HAP-1 (cell line): ENCODE measurements around the gene SVIL.

Experiments
- DNase-seq, 2 experiments: peaks; one replicate each; pipeline ENCODE4 v3.0.0-alpha.2; 2016 to 2020; ENCODE audit warnings: low spot score in 2 of 2
- H3K27me3 ChIP-seq: fragments of 250-450 bp; sonication (Bioruptor Pico); 2 replicates; pipeline ENCODE4 v1.5.1; 2020; ENCODE audit warnings: low read depth, mild to moderate bottlenecking, moderate library complexity
- H3K36me3 ChIP-seq: fragments of 250-450 bp; sonication (Bioruptor Pico); replicated peaks from 2 replicates; pipeline ENCODE4 v1.5.1; 2020; ENCODE audit warnings: mild to moderate bottlenecking
- H3K4me1 ChIP-seq: fragments of 250-450 bp; sonication (Bioruptor Pico); 2 replicates; pipeline ENCODE4 v1.5.1; 2020; ENCODE audit warnings: mild to moderate bottlenecking
- H3K4me3 ChIP-seq: fragments of 250-450 bp; sonication (Bioruptor Pico); 2 replicates; pipeline ENCODE4 v1.5.1; 2020; ENCODE audit warnings: mild to moderate bottlenecking, moderate library complexity
- H3K9me3 ChIP-seq: fragments of 250-450 bp; sonication (Bioruptor Pico); 2 replicates; pipeline ENCODE4 v1.5.1; 2020; ENCODE audit warnings: mild to moderate bottlenecking, moderate library complexity
- in situ Hi-C: fragments of 300-500 bp; cut with MboI; formaldehyde crosslinking; loops from 3 replicates; pipeline ENCODE4 v1.14.3; 2020; ENCODE audit warnings: low sequenced_read_pairs, inconsistent platforms, mixed read lengths

SVIL gene

DNA sequence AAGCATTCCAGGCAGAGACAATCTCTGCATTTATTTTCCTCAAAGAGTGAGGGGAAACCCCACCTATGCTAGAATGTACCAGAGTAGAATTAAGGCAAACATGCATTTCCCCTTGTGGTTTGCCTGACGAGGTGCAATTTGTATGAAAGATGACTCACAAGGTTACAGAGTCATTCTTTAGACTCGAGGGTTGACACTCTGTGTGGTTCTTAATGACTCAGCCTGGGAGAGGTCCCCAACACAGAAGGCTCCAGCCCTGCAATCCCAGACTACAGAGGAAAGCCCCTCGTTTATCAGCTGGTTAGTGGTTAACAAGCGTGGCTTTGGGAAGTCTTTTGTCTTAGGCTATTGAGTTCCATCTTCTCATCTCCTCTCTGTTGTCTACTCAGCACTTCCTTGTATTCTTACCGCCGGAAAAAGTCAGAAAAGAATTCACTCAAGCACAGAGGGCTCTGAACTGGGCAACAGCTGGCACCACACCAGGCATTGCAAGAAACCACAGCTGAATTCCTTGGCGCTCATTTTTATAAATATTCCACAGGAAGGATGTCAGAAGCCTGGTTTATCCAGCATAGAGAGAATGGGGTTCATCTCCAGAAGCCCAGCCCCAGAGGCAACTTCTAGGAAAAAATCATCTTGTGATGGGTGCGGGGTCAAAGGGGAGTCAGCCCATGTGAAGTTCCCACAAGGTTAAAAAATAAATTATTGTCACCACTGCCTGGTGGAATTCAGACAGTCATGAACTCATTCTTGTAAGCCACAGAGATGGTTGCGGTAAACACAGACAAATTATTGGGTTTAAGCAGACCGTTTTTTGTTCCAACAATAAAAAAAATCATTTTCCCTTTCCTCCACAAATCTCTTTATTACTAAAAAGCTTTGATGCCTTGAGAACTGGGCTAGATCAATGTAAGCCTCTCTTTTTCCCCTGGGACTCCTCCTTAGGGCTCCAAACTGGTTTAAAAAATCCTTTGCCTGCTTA is 24.5 kb upstream of the SVIL start:
- H3K27me3 ChIP-seq: no peaks in the 10 kb centered on the region
- in situ Hi-C loops: no loop called here
- H3K4me1 ChIP-seq: peaks cover 7% of the 10 kb centered on the region
- no peaks in the 10 kb centered on the region for H3K9me3 ChIP-seq
- DNase-seq: peak in 1 of 2 experiments; percentile 10
- 0 out of 2 replicates have a peak, but pooled peaks cover 6% of the 10 kb centered on the region for H3K36me3 ChIP-seq
- H3K4me3 ChIP-seq: no peak overlapping the region

DNA sequence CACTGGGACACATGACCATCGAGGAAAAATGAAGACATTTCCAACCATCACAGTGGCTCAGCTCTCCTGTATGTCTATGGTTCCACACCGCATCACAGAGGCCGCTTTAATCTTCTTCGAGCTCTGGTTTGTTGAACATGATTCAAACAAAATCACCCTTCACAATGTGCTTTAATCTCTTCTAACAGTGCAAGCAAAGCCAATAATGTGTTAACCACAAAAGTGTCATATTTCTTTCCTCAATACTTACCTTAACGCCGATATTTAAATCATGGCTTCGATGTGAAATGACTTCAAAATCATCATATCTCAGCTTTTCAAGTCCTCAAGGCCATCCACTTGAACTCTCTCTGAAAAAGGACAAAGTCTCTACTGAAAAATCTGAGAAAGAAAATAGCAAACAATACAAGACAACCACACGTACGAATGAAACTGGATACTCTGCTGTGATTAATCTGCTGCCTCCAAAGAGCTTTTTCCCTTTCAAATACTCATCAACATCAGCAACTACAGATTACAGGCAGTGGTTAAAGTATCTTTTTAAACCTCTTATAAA is 23.0 kb upstream of the SVIL start:
- no peaks in the 10 kb centered on the region for H3K9me3 ChIP-seq
- peak; percentile 30 to 49 for DNase-seq
- in situ Hi-C loops: no loop called here

DNA sequence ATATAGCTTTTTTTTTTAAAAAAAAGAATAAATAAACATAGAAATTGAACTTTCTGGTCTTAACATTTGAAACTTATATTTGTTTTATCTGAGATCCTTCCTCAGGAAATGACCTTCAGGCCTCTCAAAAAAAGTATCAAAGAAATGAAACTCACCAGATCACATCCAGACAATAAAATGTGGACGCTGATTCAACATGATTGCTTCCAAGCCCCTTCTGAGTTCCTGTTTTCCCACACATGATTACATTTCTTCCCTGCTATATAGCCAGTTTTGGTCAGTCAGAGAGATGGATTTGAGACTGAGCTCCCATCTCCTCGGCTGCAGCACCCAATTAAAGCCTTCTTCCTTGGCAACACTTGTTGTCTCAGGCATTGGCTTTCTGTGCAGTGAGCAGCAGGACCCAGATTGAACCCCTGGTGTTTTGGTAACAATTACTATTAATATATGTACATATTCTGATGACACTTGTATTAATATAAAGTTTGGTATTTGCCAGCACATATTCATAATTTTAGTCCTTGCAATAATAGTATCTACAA is 21.8 kb upstream of the SVIL start:
- Histone ChIP-seq H3K4me3 (no peak overlapping the region), H3K27me3 (no peaks in the 10 kb centered on the region), H3K9me3 (no peaks in the 10 kb centered on the region), H3K36me3 (0 out of 2 replicates have a peak, but pooled peaks cover 6% of the 10 kb centered on the region), H3K4me1 (peaks cover 7% of the 10 kb centered on the region)
- in situ Hi-C loops: no loop called here
- DNase-seq: no peak

More for the DNA sequence above, 23.0 kb upstream of the SVIL start:
- Histone ChIP-seq H3K4me3 (no peak overlapping the region), H3K4me1 (peaks cover 7% of the 10 kb centered on the region), H3K27me3 (no peaks in the 10 kb centered on the region), H3K36me3 (0 out of 2 replicates have a peak, but pooled peaks cover 6% of the 10 kb centered on the region)

DNA sequence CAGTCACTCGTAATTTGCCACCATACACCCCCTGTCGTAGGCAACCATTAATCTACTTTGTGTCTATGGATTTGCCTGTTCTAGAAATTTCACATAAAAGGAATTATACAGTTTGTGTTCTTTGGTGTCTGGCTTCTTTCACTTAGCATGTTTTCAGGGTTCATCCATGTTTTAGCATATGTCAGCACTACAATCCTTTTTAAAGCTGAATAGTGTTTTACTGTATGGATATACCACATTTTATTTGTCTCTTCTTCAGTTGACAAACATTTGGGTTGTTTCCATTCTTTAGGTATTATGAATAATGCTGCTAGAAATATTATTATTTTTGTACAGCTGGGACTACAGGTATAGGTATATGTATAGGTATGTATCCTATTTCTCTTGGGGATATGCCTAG is 17.4 kb upstream of the SVIL start:
- Histone ChIP-seq H3K4me1 (peaks cover under 1% of the 10 kb centered on the region; the same call in 1 of the 2 replicates), H3K9me3 (no peaks in the 10 kb centered on the region), H3K4me3 (no peak overlapping the region), H3K36me3 (0 out of 2 replicates have a peak, but pooled peaks cover 6% of the 10 kb centered on the region), H3K27me3 (no peaks in the 10 kb centered on the region)
- DNase-seq: no peak
- in situ Hi-C loops: no loop called here

DNA sequence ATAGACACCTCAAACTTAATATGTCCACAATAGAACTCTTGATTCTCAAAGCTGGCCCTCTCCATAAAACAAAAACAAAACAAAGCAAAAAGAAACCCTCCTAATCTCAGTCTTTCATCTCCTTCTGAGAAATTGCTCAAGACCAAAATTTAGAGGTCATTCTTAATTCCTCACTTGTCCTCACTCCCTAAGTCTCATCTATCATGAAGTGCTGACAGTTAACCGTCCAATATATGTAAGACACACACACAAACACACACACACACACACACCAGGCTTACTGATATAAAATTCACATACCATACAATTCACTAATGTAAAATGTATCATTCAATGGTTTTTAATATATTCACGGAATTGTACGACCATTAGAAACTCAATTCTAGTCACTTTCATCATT is 17.0 kb upstream of the SVIL start:
- Histone ChIP-seq H3K4me1 (no peaks in the 10 kb centered on the region), H3K4me3 (no peak overlapping the region), H3K27me3 (no peaks in the 10 kb centered on the region), H3K9me3 (no peaks in the 10 kb centered on the region), H3K36me3 (0 out of 2 replicates have a peak, but pooled peaks cover 3% of the 10 kb centered on the region)
- in situ Hi-C loops: no loop called here
- DNase-seq: no peak

DNA sequence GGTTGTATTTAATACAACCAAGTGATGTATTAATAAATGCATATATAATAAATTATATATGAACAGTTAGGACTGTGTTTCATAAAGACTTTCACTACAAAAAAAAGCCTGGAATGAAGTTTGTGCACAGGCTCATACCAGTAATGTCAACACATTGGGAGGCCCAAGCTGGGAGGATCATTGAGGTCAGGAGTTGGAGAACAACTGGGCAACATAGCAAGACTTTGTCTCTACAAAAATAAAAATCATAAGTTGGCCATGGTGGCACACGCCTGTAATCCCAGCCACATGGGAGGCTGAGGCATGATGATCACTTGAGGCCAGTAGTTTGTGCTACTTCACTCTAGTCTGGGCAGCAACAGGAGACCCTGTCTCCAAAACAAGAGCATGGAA is 15.8 kb upstream of the SVIL start:
- no peak for DNase-seq
- H3K9me3 ChIP-seq: no peaks in the 10 kb centered on the region
- no peak overlapping the region for H3K4me3 ChIP-seq
- H3K36me3 ChIP-seq: no peaks in the 10 kb centered on the region
- in situ Hi-C loops: no loop called here
- no peaks in the 10 kb centered on the region for H3K27me3 ChIP-seq
- peaks cover 6% of the 10 kb centered on the region for H3K4me1 ChIP-seq

DNA sequence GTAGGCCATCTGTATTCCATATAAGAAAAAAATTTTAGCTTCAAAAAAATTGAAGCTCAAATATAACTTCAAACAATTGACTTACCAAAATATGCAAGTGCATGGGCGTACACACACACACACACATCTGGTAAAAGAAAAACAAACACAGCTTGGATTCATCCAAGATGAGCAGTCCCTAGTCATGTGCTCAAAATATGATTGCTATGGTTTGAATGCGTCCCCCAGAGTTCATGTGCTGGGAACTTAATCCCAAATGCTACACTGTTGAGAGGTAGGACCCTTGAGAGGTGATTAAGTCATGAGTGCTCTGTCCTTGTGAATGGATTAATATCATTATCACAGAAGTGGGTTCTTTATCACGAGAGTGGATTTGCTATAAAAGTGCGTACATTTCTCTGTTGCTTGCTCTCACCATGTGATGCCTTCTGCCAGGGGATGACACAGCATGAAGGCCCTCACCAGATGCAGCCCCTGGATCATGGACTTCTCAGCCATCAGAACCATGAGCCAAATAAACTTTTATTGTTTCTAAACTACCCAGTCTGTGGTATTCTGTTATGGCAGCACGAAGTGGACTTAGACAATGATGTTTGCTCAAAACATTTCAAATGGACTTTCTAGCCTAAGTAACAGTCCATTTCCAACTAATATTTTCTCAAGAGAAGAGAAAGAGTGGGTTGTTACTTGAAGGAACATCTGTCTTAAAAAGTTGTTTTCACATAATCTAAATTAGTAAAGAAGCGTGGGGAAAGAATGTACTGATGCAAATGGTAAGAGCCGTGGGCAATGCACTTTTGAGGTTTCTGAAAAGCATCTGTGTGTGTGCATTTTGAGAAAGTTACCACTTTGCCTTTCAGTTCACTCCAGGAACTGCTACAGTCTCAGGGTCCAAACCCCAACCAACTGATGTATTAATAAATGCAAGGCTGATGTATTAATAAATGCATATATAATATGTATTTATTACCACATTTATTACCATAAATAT is 15.1 kb upstream of the SVIL start:
- in situ Hi-C loops: no loop called here
- Histone ChIP-seq H3K36me3 (no peaks in the 10 kb centered on the region), H3K9me3 (no peaks in the 10 kb centered on the region), H3K4me3 (no peak overlapping the region), H3K4me1 (peaks cover 7% of the 10 kb centered on the region), H3K27me3 (no peaks in the 10 kb centered on the region)
- DNase-seq: no peak

DNA sequence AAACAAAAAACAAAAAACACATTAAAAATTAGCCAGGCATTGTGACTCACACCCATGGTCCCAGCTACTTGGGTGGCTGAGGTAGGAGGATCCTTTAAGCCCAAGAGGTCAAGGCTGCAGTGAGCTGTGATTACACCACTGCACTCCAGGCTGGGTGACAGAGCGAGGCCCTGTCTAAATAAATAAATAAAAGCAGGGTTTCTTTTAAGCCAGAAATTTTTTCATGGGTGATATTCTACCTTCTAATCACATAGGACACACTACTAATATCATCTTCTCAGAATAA is 14.2 kb upstream of the SVIL start:
- H3K27me3 ChIP-seq: no peaks in the 10 kb centered on the region
- H3K9me3 ChIP-seq: no peaks in the 10 kb centered on the region
- H3K4me3 ChIP-seq: no peak overlapping the region
- no peak for DNase-seq
- H3K4me1 ChIP-seq: peaks cover 7% of the 10 kb centered on the region
- in situ Hi-C loops: no loop called here
- no peaks in the 10 kb centered on the region for H3K36me3 ChIP-seq

DNA sequence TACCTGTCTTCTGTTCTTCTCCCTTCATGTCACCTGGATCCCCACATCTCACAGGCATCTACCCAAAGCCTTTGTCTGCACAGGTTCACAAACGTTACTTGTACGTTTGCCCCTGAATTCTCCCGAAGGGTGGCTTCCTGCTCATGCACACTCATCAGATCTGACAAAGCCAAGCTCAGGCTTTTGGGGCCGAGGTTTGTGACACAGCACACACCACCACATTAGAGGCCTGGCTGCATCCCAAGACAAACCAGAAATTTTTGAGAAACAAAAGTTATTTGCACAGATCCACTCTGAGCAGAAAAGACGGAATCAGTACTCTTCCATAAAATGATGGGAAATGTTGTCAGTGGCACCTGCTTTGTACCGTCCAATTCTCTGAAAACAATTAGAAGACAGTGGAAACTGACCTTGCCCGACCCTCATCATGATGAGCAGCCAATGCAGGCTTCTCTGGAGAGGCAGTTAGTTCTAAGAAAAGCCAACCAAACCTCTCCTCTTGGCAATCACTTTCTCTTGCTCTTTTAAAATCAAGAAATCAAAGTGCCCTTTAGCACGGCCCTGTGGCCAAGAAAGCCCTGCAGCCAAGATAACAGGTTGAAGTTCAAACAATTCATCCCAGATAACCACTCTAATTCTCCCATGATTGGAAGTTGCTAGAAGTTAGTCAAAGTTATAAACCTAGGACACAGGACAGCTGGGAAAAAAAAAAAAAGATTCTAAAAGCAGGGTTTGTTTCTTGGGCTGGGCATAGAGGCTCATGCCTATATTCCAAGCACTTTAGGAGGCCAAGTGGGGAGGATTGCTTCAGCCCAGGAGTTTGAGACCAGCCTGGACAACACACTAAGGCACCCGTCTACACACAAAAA is 13.6 kb upstream of the SVIL start:
- no peak for DNase-seq
- no peaks in the 10 kb centered on the region for H3K36me3 ChIP-seq
- no peaks in the 10 kb centered on the region for H3K9me3 ChIP-seq
- H3K27me3 ChIP-seq: no peaks in the 10 kb centered on the region
- no peak overlapping the region for H3K4me3 ChIP-seq
- peaks cover 7% of the 10 kb centered on the region for H3K4me1 ChIP-seq
- in situ Hi-C loops: no loop called here

DNA sequence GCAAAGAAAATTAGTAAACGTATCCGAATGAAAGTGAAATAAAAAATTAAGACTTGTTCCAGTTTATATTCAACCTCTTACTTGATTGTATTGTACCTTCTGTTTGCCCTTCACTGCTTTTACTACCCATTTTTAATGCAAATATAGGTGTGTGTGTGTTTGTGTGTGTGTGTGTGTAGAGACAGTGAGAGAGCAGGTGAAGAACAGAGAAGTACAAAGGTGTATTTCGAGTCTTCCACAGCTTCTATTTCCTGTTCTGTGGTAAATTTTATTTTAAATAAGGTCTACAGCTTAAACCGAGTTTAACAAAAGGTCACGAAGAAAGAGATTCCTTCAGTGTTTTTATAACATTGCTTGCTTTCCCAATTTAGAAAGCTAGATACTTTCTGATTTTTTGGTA is 12.7 kb upstream of the SVIL start:
- DNase-seq: no peak
- no peaks in the 10 kb centered on the region for H3K9me3 ChIP-seq
- no peaks in the 10 kb centered on the region for H3K27me3 ChIP-seq
- in situ Hi-C loops: no loop called here
- H3K36me3 ChIP-seq: no peaks in the 10 kb centered on the region
- no peak overlapping the region for H3K4me3 ChIP-seq
- peaks cover 7% of the 10 kb centered on the region for H3K4me1 ChIP-seq

DNA sequence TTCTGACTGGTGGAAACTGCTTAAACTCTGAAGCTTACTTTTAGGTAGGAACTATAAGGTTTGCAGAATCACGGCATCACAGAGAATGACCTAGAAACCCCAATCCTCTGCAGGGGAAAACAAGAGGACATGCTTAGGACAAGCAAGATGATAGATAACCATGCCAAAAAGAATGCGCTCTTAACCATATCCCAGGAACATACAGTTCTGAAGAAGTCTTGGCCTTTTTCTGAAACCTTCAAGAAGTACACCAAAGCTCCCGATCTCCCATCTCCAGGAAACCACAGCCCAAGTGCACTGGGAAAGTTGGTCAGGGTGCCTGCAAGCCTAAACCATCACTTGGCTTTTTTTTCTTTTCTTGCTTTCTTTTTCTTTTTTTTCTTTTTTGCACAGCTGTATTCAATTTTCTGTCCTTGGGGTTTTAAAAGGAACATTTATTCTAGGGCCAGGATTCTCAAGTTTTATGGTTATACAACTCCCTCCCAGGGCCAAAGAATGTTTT is 12.2 kb upstream of the SVIL start:
- Histone ChIP-seq H3K9me3 (no peaks in the 10 kb centered on the region), H3K4me1 (peaks cover 7% of the 10 kb centered on the region), H3K27me3 (no peaks in the 10 kb centered on the region), H3K36me3 (no peaks in the 10 kb centered on the region), H3K4me3 (no peak overlapping the region)
- no peak for DNase-seq
- in situ Hi-C loops: no loop called here

DNA sequence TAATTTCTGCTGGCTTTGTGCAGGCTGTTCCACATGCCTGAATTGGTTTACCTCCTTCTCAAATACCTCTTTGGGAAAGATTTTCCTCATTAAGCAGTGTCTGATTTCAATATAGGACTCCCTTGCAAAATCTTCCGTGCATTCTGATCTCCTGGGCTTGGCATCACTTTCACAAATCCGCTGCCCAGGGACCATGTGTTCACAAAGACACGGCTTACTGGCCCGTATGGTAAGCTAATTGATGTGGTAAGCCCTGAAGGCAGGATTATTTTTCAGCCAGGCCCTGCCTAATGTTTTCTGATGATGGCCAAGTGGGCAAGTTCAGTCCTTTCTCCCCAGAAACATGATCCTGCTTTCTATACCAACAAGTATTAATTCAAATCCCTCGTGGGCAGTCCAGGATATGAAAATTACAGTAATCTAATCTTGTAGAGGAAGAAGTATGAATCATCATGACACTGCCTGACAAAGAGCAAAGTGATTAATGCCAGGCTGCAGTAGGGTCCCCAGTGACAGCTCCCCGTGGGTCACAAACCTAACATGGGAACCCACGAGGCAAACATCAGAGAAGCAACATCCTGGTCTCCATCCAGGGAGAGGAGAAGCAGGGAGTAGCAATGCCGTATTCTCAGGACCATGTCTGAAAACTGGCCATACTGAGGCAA is 11.6 kb upstream of the SVIL start:
- Histone ChIP-seq H3K4me1 (peaks cover 7% of the 10 kb centered on the region), H3K36me3 (no peaks in the 10 kb centered on the region), H3K27me3 (no peaks in the 10 kb centered on the region), H3K9me3 (no peaks in the 10 kb centered on the region), H3K4me3 (no peak overlapping the region)
- in situ Hi-C loops: no loop called here
- DNase-seq: peak; percentile 40 to 69
